ENCODE data around the gene KCNH6. TPM values are rescaled to one million over a fixed set of nuclear protein-coding genes. Genes with fewer than 3 reads are reported as not detected.

The KCNH6 gene
- total RNA-seq, 4 donors from 2014 or later, result not detected

- no peak for TF ChIP-seq CTCF (IDR thresholded peaks at IDR 0.05; ENCODE audit: low read depth)
These were observed 28.7 kb upstream of the KCNH6 start for GRCh38 chr17:63494300-63494928.

GRCh38 chr17:63495491-63495890 is 27.7 kb upstream of the KCNH6 start:
- no peak for TF ChIP-seq CTCF (IDR thresholded peaks at IDR 0.05; ENCODE audit: low read depth)

- TF ChIP-seq CTCF (IDR thresholded peaks at IDR 0.05; ENCODE audit: low read depth), result no peak
These were observed 27.0 kb upstream of the KCNH6 start for GRCh38 chr17:63496177-63496576.

- no peak for TF ChIP-seq CTCF (IDR thresholded peaks at IDR 0.05; ENCODE audit: low read depth)
These were observed 26.3 kb upstream of the KCNH6 start for GRCh38 chr17:63496663-63497400.

GRCh38 chr17:63497708-63498483 is 25.3 kb upstream of the KCNH6 start:
- no peak for TF ChIP-seq CTCF (IDR thresholded peaks at IDR 0.05; ENCODE audit: low read depth)

- no peak for TF ChIP-seq CTCF (IDR thresholded peaks at IDR 0.05; ENCODE audit: low read depth)
These were observed 24.4 kb upstream of the KCNH6 start for GRCh38 chr17:63498626-63499195.
